Measurements from ENCODE around the gene TMEM52. TPM values are rescaled to one million over a fixed set of nuclear protein-coding genes. Genes with fewer than 3 reads are reported as not detected.

Gene TMEM52
- total and polyA plus RNA-seq, 2 of the 8 experiments (the other 6 are each of a cell fraction or from before 2014, with no cell fraction given) = 14.6 to 30.2 TPM

DNA sequence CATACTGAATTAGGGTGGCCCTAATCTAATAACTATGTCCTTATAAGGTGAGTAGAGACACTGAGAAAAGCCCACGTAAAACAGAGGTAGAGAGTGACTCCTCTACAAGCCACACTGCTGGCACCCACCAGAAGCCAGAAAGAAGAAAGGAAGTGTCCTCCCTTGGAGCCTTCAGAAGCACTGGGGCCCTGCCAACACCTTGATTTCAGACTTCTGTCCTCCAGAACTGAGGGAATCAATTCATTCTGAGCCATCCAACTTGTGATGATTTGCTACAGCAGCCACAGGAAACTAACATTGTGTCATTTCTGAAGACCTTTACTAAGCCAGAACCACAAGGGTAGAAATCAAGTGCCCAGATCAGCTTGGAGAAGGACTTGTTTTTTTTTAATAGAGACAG is 43.1 kb downstream of the TMEM52 start (continued):
- TF ChIP-seq, protein P1, sequence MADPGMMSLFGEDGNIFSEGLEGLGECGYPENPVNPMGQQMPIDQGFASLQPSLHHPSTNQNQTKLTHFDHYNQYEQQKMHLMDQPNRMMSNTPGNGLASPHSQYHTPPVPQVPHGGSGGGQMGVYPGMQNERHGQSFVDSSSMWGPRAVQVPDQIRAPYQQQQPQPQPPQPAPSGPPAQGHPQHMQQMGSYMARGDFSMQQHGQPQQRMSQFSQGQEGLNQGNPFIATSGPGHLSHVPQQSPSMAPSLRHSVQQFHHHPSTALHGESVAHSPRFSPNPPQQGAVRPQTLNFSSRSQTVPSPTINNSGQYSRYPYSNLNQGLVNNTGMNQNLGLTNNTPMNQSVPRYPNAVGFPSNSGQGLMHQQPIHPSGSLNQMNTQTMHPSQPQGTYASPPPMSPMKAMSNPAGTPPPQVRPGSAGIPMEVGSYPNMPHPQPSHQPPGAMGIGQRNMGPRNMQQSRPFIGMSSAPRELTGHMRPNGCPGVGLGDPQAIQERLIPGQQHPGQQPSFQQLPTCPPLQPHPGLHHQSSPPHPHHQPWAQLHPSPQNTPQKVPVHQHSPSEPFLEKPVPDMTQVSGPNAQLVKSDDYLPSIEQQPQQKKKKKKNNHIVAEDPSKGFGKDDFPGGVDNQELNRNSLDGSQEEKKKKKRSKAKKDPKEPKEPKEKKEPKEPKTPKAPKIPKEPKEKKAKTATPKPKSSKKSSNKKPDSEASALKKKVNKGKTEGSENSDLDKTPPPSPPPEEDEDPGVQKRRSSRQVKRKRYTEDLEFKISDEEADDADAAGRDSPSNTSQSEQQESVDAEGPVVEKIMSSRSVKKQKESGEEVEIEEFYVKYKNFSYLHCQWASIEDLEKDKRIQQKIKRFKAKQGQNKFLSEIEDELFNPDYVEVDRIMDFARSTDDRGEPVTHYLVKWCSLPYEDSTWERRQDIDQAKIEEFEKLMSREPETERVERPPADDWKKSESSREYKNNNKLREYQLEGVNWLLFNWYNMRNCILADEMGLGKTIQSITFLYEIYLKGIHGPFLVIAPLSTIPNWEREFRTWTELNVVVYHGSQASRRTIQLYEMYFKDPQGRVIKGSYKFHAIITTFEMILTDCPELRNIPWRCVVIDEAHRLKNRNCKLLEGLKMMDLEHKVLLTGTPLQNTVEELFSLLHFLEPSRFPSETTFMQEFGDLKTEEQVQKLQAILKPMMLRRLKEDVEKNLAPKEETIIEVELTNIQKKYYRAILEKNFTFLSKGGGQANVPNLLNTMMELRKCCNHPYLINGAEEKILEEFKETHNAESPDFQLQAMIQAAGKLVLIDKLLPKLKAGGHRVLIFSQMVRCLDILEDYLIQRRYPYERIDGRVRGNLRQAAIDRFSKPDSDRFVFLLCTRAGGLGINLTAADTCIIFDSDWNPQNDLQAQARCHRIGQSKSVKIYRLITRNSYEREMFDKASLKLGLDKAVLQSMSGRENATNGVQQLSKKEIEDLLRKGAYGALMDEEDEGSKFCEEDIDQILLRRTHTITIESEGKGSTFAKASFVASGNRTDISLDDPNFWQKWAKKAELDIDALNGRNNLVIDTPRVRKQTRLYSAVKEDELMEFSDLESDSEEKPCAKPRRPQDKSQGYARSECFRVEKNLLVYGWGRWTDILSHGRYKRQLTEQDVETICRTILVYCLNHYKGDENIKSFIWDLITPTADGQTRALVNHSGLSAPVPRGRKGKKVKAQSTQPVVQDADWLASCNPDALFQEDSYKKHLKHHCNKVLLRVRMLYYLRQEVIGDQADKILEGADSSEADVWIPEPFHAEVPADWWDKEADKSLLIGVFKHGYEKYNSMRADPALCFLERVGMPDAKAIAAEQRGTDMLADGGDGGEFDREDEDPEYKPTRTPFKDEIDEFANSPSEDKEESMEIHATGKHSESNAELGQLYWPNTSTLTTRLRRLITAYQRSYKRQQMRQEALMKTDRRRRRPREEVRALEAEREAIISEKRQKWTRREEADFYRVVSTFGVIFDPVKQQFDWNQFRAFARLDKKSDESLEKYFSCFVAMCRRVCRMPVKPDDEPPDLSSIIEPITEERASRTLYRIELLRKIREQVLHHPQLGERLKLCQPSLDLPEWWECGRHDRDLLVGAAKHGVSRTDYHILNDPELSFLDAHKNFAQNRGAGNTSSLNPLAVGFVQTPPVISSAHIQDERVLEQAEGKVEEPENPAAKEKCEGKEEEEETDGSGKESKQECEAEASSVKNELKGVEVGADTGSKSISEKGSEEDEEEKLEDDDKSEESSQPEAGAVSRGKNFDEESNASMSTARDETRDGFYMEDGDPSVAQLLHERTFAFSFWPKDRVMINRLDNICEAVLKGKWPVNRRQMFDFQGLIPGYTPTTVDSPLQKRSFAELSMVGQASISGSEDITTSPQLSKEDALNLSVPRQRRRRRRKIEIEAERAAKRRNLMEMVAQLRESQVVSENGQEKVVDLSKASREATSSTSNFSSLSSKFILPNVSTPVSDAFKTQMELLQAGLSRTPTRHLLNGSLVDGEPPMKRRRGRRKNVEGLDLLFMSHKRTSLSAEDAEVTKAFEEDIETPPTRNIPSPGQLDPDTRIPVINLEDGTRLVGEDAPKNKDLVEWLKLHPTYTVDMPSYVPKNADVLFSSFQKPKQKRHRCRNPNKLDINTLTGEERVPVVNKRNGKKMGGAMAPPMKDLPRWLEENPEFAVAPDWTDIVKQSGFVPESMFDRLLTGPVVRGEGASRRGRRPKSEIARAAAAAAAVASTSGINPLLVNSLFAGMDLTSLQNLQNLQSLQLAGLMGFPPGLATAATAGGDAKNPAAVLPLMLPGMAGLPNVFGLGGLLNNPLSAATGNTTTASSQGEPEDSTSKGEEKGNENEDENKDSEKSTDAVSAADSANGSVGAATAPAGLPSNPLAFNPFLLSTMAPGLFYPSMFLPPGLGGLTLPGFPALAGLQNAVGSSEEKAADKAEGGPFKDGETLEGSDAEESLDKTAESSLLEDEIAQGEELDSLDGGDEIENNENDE (IDR thresholded peaks at IDR 0.05; ENCODE audit: insufficient replicate concordance, low read length) = no peak
- TF ChIP-seq KDM4A (IDR thresholded peaks at IDR 0.05; ENCODE audit: low read depth, low read length, severe bottlenecking) (no peak), CBX5 (IDR thresholded peaks at IDR 0.05; ENCODE audit: low read depth, low read length) (no peak), CREB1 (IDR thresholded peaks at IDR 0.05) (no peak), SAP30 (IDR thresholded peaks at IDR 0.05; ENCODE audit: insufficient read depth, insufficient replicate concordance, low read length) (no peak), NRF1 (IDR thresholded peaks at IDR 0.05; ENCODE audit: low read depth, low read length) (no peak), CHD1 (IDR thresholded peaks at IDR 0.05; ENCODE audit: low read depth, low read length) (no peak), RAD21 (IDR thresholded peaks at IDR 0.05 in 1 of 2, conservative IDR thresholded peaks at IDR 0.05 in 1 of 2; ENCODE audit: low read depth in 2 of 2, low read length in 2 of 2) (no peak), SRF (IDR thresholded peaks at IDR 0.05; ENCODE audit: low read depth, low read length) (no peak), POLR2A (IDR thresholded peaks at IDR 0.05; ENCODE audit: control extremely low read depth in 1 of 2, low read depth in 2 of 2, low read length in 2 of 2) (no peak), FOSL1 (IDR thresholded peaks at IDR 0.05; ENCODE audit: insufficient read depth, low read depth, low read length) (no peak), HDAC2 (IDR thresholded peaks at IDR 0.05; ENCODE audit: borderline replicate concordance in 1 of 2, low read depth in 2 of 2, low read length in 2 of 2) (no peak)

All from H1 (cell line).